Stimulated activated CD4-positive, alpha-beta T cell treated with anti-CD3 and anti-CD28 coated beads, TNF-alpha, amount 100 ng/mL, for 48 hours (primary cell): ENCODE results near the gene GRP.

ENCODE experiments used
- DNase-seq, 3 donors: peaks; one replicate each; pipeline ENCODE4 v3.0.0-alpha.2; 2020; ENCODE audit warnings: low read depth in 3 of 3

The GRP gene

GRCh38 chr18:59219672-59220163 is at the start of gene GRP:
Gene GRP, plus strand, starts transcription at chr18:59220158. Its CDS starts 108 bp downstream, at chr18:59220266.
- DNase-seq: no peak

- no peak for DNase-seq
These were observed 47.2 kb upstream of the GRP start for GRCh38 chr18:59172664-59173249.

- DNase-seq: no peak
These were observed 42.5 kb upstream of the GRP start for GRCh38 chr18:59177485-59177884.

GRCh38 chr18:59180150-59180845 is 39.7 kb upstream of the GRP start:
- DNase-seq: no peak

- no peak for DNase-seq
These were observed 37.3 kb upstream of the GRP start for GRCh38 chr18:59182673-59183072.

GRCh38 chr18:59189008-59189407 is 30.9 kb upstream of the GRP start:
- no peak for DNase-seq

- DNase-seq: no peak
These were observed 30.2 kb upstream of the GRP start for GRCh38 chr18:59189746-59190145.

GRCh38 chr18:59196161-59196725 is 23.7 kb upstream of the GRP start:
- DNase-seq: no peak

- no peak for DNase-seq
These were observed 22.3 kb upstream of the GRP start for GRCh38 chr18:59197636-59198035.

GRCh38 chr18:59198215-59198614 is 21.7 kb upstream of the GRP start:
- no peak for DNase-seq

GRCh38 chr18:59200787-59201186 is 19.2 kb upstream of the GRP start:
- DNase-seq: no peak

GRCh38 chr18:59202258-59202820 is 17.6 kb upstream of the GRP start:
- DNase-seq: no peak

GRCh38 chr18:59207506-59207905 is 12.5 kb upstream of the GRP start:
- no peak for DNase-seq

- DNase-seq: no peak
These were observed 11.3 kb upstream of the GRP start for GRCh38 chr18:59208602-59209125.

- no peak for DNase-seq
These were observed 9.7 kb upstream of the GRP start for GRCh38 chr18:59210299-59210698.

GRCh38 chr18:59211629-59212028 is 8.3 kb upstream of the GRP start:
- DNase-seq: no peak

GRCh38 chr18:59218018-59218417 is 1.9 kb upstream of the GRP start:
- DNase-seq: no peak

GRCh38 chr18:59220164-59220783 is 316 bp downstream of the GRP start:
- no peak for DNase-seq

- DNase-seq: no peak
These were observed 1.1 kb downstream of the GRP start for GRCh38 chr18:59220784-59221765.

- no peak for DNase-seq
These were observed 2.4 kb downstream of the GRP start for GRCh38 chr18:59222341-59222740.

GRCh38 chr18:59228351-59228750 is 8.4 kb downstream of the GRP start:
- DNase-seq: no peak
